Jurkat, Clone E6-1 (cell line): ENCODE measurements around the gene PLXNA4.

Experiments used
- DNase-seq: peaks from one replicate; pipeline ENCODE4 v3.0.0-alpha.2; 2011; ENCODE audit warnings: low read depth, low spot score
- H3K4me3 ChIP-seq: 2 replicates; pipeline ENCODE4 v1.5.1; 2011; ENCODE audit warnings: mild to moderate bottlenecking, low read length, control low read depth, moderate library complexity

PLXNA4 gene

DNA sequence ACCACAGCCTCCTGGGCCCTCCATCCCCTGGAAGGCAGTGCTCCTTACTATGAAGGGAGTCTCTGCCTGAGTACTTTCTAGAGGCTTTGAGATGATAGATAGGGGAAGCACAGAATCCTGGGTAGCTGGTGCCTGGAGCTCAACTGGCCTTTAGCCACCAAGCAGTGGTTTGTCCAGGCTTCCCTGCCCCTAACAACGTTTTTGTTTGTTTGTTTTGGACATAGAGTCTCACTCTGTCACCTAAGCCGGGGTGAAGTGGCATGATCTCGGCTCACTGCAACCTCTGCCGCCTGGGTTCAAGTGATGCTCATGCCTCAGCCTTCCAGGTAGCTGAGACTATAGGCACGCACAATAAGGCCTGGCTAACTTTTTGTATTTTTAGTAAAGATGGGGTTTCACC, 289.4 kb downstream of the PLXNA4 start:
- no peak overlapping the region for H3K4me3 ChIP-seq

DNA sequence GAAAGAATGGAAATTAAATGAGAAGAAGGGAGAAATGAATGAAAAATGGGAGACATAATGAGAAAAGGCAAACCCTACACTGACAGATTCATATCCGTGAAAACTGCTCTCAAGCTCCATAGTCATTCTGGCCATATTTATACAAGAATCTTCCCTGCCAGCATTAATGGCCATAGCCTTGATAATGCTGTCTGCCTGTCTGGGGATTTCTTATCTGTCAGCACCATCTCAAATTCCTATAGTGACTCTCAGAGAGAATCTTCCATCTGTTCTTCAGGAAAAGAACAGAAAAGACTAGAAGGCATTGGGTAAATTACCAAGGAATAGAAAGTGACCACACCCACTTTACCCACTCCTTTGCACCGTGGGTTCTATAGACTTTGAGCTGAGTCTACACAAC, 295.9 kb downstream of the PLXNA4 start:
- no peak for DNase-seq
- H3K4me3 ChIP-seq: no peak overlapping the region

More for the DNA sequence above, 289.4 kb downstream of the PLXNA4 start:
- DNase-seq: no peak

GRCh38 chr7:132279718-132280117, 296.6 kb downstream of the PLXNA4 start:
- H3K4me3 ChIP-seq: no peak overlapping the region
- no peak for DNase-seq

- no peak for DNase-seq
Observed at GRCh38 chr7:132276976-132277725, 299.1 kb downstream of the PLXNA4 start.

GRCh38 chr7:132276234-132276630, 300.0 kb downstream of the PLXNA4 start:
- H3K4me3 ChIP-seq: no peak overlapping the region
- DNase-seq: no peak

More at GRCh38 chr7:132276976-132277725, 299.1 kb downstream of the PLXNA4 start:
- H3K4me3 ChIP-seq: no peak overlapping the region

- H3K4me3 ChIP-seq: no peak overlapping the region
- DNase-seq: no peak
Observed at GRCh38 chr7:132275416-132276233, 300.6 kb downstream of the PLXNA4 start.

GRCh38 chr7:132272763-132273371, 303.4 kb downstream of the PLXNA4 start:
- no peak for DNase-seq
- no peak overlapping the region for H3K4me3 ChIP-seq

DNA sequence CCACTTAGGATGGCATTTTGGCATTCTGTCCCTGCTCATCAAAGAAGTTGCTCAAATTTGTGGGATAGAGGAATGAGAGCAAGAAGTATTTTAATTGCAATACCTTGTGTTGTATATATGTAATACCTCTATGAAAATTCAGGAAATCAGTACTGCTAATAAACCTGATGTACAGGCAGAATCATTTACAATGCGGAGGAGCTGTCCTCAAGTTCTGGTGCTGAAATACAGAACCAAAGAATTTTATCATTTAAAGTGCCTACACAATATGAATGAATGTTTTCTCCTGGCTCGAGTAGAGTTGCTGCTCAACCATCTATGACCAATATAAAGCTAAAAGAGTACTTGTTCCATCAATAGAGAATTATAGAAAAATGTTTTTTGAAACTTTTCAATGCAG, 305.8 kb downstream of the PLXNA4 start:
- peak; percentile 18 for DNase-seq
- H3K4me3 ChIP-seq: no peak overlapping the region

DNA sequence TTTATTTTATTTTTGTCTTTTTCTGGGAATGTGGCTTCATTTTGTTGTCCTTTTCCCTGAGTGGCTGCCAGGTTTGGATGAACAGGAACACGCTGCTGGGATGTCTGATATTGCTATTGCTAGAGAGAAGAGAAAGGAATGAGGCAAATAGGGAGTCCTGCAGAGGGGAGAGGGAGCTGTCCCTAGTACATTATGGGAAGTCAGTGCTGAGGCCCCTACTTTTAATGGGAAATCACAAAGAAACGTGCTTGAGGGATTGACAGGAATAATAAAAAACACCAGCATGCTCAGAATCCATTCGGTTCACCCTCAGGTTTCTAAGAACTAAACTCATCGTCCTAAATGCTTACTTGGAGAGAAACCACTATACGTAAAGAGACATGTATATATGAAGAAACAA, 306.6 kb downstream of the PLXNA4 start:
- no peak for DNase-seq
- no peak overlapping the region for H3K4me3 ChIP-seq

GRCh38 chr7:132263151-132263550, 313.1 kb downstream of the PLXNA4 start:
- DNase-seq: no peak
- no peak overlapping the region for H3K4me3 ChIP-seq

- no peak for DNase-seq
- H3K4me3 ChIP-seq: no peak overlapping the region
Observed at GRCh38 chr7:132262160-132262470, 314.2 kb downstream of the PLXNA4 start.

GRCh38 chr7:132261327-132262159, 314.7 kb downstream of the PLXNA4 start:
- no peak for DNase-seq

GRCh38 chr7:132258231-132258630, 318.0 kb downstream of the PLXNA4 start:
- H3K4me3 ChIP-seq: no peak overlapping the region
- DNase-seq: no peak

More at GRCh38 chr7:132261327-132262159, 314.7 kb downstream of the PLXNA4 start:
- no peak overlapping the region for H3K4me3 ChIP-seq

DNA sequence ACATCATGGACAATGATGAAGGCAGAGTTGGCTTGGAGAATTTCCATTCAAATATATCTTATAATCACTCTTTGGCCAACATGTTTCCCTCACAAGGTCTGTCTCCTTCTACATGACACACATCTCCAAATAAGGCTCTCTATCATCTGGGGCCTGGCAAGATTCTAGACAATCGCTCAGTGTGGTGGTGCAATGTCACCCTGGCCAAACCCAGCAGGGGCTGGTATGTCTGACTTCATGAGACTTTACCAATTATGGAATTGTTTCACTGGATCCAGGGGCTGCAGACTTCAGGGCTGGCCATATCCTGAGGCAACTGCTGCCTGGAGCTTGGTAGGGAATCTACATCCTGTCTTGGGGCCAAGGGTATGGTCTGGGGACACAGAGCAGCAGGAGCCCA, 319.0 kb downstream of the PLXNA4 start:
- DNase-seq: no peak
- H3K4me3 ChIP-seq: no peak overlapping the region

GRCh38 chr7:132256721-132257212, 319.5 kb downstream of the PLXNA4 start:
- no peak for DNase-seq
- H3K4me3 ChIP-seq: no peak overlapping the region

DNA sequence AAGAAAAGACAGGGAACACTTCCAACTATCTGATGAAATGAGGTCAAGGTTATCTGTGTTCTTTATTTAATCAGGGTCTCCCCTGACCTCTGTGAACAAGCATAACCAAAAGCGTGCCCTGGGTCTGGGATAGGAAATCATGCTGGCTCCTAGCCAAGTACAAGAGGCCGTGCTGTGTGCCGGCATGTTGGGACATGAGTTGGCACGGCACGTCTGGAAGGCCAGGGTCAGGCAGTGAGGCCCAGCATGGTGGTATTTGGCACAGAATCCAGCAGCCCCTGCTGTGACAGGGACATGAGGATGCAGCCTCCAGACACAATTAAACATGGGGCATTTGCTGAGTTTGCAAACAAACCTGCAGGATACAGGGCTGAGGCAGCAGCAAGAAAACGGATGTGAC, 320.4 kb downstream of the PLXNA4 start:
- no peak for DNase-seq

DNA sequence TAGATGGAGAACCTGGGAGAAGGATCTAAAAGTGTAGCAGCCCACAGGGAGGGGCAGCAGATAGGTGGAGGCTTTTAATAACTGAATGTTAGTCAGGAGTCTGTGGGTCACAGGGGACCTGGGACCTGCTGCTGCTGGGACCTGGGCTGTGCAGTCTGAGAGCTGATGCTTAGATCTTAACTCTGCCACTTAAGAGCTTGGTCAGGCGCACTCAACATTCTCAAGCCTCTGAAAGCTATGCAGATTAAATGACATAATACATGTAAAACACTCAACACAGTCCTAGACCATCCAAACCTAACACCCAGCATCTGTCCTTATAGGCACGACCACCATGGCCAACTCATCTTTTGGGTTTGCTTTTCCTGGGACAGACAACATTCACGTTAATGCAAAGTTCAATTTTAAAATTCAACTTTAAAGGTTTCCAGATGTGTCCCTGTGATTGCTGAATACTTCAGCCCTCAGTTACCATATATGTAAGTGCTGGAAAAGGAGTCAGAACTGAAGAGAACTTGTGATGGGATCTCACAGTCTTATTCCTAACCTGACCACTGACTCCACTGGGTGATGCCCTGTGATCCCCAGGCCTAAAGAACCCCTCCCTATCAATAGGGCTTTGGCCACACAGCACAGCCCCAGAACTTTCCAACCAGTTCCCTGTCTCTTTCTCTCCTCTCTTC, 321.0 kb downstream of the PLXNA4 start:
- no peak for DNase-seq
- no peak overlapping the region for H3K4me3 ChIP-seq

More for the DNA sequence above, 320.4 kb downstream of the PLXNA4 start:
- H3K4me3 ChIP-seq: no peak overlapping the region

GRCh38 chr7:132254455-132254854, 321.8 kb downstream of the PLXNA4 start:
- DNase-seq: no peak

GRCh38 chr7:132252793-132253100, 323.5 kb downstream of the PLXNA4 start:
- no peak for DNase-seq
- H3K4me3 ChIP-seq: no peak overlapping the region

More at GRCh38 chr7:132254455-132254854, 321.8 kb downstream of the PLXNA4 start:
- no peak overlapping the region for H3K4me3 ChIP-seq
